ENCODE data around the gene MRPL52.
"Not testable (repeated sequence)": the region's sequence is repeated elsewhere in the genome, so short reads cannot be mapped to it uniquely, and the experiment has no call there.

GRCh38 chr14:22829076-22829660 lies 519 bp upstream of the MRPL52 start:
- not testable (repeated sequence) for TF ChIP-seq POLR2A (IDR thresholded peaks at IDR 0.05; ENCODE audit: low read length); GATA1 (IDR thresholded peaks at IDR 0.05; ENCODE audit: low read depth, low read length)
